RKO (cell line): ENCODE data around the gene GCNT2.
"Not testable (repeated sequence)": the region's sequence is repeated elsewhere in the genome, so short reads cannot be mapped to it uniquely, and the experiment has no call there.

Experiments
- DNase-seq: peaks from one replicate; pipeline ENCODE4 v3.0.0-alpha.2; 2016; ENCODE audit warnings: low spot score

Gene GCNT2

DNA sequence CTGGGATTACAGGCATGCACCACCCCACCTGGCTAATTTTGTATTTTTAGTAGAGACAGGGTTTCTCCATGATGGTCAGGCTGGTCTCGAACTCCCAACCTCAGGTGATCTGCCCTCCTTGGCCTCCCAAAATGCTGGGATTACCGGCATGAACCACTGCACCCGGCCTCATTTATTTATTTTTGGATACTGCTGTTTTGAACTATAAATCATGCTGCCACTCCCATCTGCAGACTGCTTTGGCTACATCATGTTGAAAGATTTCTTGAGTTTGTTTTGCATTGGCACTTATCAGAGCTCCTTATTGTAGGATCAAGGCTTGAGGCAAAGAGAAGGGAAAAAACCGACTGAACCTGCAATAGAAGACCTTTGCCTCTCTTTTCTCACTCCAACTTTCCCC is 60.3 kb downstream of the GCNT2 start:
- not testable (repeated sequence) for DNase-seq

- no peak for DNase-seq
These were observed 61.8 kb downstream of the GCNT2 start for GRCh38 chr6:10582774-10583508.

GRCh38 chr6:10583509-10583901 is 62.4 kb downstream of the GCNT2 start:
- DNase-seq: no peak

DNA sequence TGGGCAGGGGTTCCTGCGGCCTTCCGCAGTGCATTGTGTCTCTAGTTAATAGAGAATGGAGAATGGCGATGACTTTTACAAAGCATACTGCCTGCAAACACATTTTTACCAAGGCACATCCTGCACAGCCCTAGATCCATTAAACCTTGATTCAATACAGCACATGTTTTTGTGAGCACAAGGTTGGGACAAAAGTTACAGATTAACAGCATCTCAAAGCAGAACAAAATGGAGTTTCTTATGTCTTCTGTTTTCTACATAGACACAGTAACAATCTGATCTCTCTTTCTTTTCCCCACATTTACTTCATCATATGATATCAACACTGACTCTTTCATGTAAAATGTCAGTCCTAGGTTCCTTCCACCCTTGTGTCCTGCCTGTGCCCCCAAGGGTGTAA is 63.5 kb downstream of the GCNT2 start:
- DNase-seq: no peak

GRCh38 chr6:10585209-10585845 is 64.2 kb downstream of the GCNT2 start:
- DNase-seq: no peak

DNA sequence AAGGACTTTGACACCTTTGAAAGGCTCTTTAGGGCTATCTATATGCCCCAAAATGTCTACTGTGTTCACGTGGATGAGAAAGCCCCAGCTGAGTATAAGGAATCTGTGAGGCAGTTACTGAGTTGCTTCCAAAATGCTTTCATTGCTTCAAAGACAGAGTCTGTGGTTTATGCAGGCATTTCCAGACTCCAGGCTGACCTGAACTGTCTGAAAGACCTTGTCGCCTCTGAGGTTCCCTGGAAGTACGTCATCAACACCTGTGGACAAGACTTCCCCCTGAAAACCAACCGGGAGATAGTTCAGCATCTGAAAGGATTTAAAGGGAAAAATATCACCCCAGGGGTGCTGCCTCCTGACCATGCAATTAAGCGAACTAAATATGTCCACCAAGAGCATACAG is 65.2 kb downstream of the GCNT2 start:
- DNase-seq: no peak

DNA sequence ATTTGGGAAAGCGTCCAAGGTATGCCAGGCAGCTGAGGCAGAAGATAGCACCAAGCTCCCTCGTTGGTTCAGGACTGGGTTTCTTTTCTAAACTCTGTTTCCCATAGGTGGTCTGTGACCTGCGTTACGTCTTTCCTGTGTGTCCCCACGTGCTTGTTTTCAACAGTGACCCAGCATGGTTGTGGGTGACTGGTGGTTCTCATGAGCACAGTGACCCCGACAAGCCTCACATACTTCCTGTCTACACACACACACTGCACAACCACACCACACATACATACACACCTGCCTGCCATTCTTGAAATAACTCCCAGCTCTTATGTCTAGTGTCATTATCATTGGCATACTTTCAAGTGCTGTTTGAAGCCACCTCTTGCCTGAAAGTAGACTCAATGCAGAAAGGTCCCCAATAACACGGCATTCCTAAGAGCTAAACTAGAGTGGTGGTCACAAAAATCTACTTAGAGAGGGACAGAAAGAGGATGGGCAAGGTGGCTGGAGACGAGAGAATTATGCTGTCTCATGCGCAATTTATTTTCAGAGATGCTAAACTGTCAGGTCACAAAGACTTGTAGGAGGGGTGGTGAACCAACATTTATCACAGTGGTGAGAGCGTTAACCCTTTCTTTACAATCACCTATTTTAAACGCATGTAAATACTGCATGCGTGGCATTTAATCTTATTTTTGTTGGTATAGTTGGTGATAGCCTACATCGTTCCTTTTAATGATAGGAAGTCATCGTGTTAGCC is 66.7 kb downstream of the GCNT2 start:
- no peak for DNase-seq

GRCh38 chr6:10588562-10589428 is 67.6 kb downstream of the GCNT2 start:
- DNase-seq: no peak

GRCh38 chr6:10589429-10589727 is 68.2 kb downstream of the GCNT2 start:
- DNase-seq: no peak

GRCh38 chr6:10589983-10590382 is 68.8 kb downstream of the GCNT2 start:
- DNase-seq: no peak

GRCh38 chr6:10591422-10592160 is 70.4 kb downstream of the GCNT2 start:
- DNase-seq: no peak

GRCh38 chr6:10595731-10596664 is 74.8 kb downstream of the GCNT2 start:
- peak; percentile 5 for DNase-seq

GRCh38 chr6:10597499-10598001 is 76.4 kb downstream of the GCNT2 start:
- DNase-seq: no peak

DNA sequence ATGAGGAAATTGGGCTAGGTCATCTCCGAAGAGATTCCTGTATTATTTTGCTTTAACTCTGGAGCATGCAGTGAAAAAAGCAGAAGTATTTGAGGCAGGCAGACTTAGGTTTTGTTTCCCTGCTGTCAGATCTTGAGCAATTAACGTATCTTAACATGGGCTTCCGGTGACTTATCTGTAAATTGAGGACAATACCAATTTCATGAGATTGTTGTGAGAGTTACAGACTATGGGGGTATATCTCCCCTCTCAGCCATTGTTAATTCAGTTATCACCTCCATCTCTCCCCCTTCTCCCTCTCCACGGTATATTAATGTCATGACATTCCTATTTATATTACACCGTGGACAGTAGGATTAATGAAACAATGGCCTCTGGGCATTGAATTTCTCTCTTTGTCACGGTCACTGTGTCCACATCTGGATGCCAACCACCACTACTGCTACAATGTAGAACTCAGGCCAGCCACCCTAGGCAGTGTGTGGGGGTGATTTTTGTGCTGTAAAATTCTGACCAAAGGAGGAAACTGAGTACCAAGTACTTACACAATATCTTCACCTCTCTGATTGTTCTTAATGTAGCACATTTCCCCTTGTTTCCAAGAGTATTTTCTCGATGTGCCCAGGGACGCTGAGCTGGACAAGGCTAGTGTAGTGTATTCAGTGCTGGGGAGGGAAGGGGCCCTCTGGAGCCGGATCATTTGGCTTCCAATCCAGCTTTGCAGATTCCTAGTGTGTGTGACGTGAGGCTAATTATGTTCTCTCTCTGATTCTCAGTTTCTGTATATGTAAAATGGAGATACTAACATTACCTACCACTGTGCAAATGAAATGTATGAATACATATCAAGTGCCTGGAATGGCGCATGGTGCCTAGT is 77.2 kb downstream of the GCNT2 start:
- DNase-seq: no peak

- DNase-seq: no peak
These were observed 77.9 kb downstream of the GCNT2 start for GRCh38 chr6:10599046-10599445.

DNA sequence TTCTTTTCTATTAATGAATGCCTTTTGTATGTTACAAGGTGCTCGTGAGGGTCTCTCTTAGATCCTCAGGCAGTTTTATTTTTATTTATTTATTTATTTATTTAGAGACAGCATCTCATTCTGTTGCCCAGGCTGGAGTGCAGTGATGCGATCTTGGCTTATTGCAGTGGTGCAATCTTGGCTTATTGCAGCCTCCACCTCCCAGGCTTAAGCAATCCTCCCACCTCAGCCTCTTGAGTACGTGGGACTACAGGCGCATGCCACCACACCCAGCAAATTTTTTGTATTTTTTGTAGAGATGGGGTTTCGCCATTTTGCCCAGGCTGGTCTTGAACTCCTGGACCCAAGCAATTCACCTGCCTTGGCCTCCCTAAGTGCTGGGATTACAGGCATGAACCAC is 79.5 kb downstream of the GCNT2 start:
- DNase-seq: not testable (repeated sequence)

GRCh38 chr6:10603219-10603618 is 82.1 kb downstream of the GCNT2 start:
- no peak for DNase-seq

GRCh38 chr6:10609038-10609437 is 87.9 kb downstream of the GCNT2 start:
- no peak for DNase-seq

DNA sequence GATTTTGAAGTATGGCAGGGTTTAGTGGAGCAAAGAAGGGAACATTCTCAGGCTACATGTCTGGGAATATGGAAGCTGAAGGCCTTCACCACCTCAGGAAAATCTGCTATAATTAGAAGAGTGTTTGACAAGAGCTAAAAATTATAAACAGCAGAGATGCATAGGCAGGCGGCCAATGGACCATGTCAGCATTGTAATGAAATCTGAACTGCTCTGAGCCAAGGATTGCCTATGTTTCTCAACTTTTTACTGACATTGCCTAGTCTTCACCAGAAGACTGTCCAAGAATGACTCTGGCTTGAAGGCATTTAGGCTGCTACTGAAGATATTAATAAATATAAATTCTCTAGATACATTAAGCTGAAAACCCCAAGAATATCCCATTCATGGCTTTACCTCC is 89.1 kb downstream of the GCNT2 start:
- no peak for DNase-seq
